SU-DHL-6 (cell line): ENCODE results near the gene CHST9.

Experiments
- CTCF ChIP-seq: fragments of 200-600 bp; sonication (generic); IDR thresholded peaks from one replicate; pipeline ENCODE4 v1.5.1; 2017; ENCODE audit warnings: antibody characterized with exemption, mild to moderate bottlenecking, low read length, moderate library complexity; ENCODE audit not compliant: insufficient read depth, poor library complexity, severe bottlenecking
- EZH2phosphoT487 ChIP-seq: fragments of 200-600 bp; sonication (generic), shearing (Covaris generic); conservative IDR thresholded peaks from 2 replicates; pipeline ENCODE4 v1.6.1; 2018; ENCODE audit warnings: mild to moderate bottlenecking, antibody characterized with exemption, low read length, moderate library complexity, mixed read lengths

GRCh38 chr18:26908906-26909305 lies 276.2 kb downstream of the CHST9 start:
- TF ChIP-seq CTCF (no peak), EZH2phosphoT487 (no peak)
